Bronchial epithelial cell (primary cell): ENCODE measurements around the gene TMEM11. TPM values are rescaled to one million over a fixed set of nuclear protein-coding genes. Genes with fewer than 3 reads are reported as not detected.

Experiments used
- DNase-seq: peaks from one replicate; pipeline ENCODE4 v3.0.0-alpha.2; 2010; ENCODE audit warnings: low read depth
- FAIRE-seq: peaks from 2 replicates; lab custom pipeline; 2011; peaks lifted over from hg19 to GRCh38; lab: Jason Lieb, UNC
- H3K27me3 ChIP-seq: 2 replicates; pipeline ENCODE4 v1.5.1; 2011; ENCODE audit warnings: low read length; ENCODE audit not compliant: control insufficient read depth, insufficient read depth
- H3K36me3 ChIP-seq: 2 replicates; pipeline ENCODE4 v1.5.1; 2011; ENCODE audit warnings: low read length; ENCODE audit not compliant: control insufficient read depth, insufficient read depth
- H3K4me3 ChIP-seq: 2 replicates; pipeline ENCODE4 v1.5.1; 2011; ENCODE audit warnings: mild to moderate bottlenecking, low read depth, low read length, control low read depth
- total RNA-seq: library from RNA; depleted of rRNA; stranded (reverse); fragments of >200 nt; gene quantifications from 2 replicates; pipeline ENCODE4 v1.2.1, GENCODE V29; 2014
- TF ChIP-seq, protein P1 (sequence below): IDR thresholded peaks from 2 replicates; pipeline ENCODE4 v1.5.1; 2011; ENCODE audit warnings: mild to moderate bottlenecking, moderate library complexity, low read length, control low read depth, inconsistent platforms; ENCODE audit not compliant: insufficient read depth, severe bottlenecking

TMEM11 gene
- total RNA-seq, 1 donor from 2014 or later: 15.8 TPM

DNA sequence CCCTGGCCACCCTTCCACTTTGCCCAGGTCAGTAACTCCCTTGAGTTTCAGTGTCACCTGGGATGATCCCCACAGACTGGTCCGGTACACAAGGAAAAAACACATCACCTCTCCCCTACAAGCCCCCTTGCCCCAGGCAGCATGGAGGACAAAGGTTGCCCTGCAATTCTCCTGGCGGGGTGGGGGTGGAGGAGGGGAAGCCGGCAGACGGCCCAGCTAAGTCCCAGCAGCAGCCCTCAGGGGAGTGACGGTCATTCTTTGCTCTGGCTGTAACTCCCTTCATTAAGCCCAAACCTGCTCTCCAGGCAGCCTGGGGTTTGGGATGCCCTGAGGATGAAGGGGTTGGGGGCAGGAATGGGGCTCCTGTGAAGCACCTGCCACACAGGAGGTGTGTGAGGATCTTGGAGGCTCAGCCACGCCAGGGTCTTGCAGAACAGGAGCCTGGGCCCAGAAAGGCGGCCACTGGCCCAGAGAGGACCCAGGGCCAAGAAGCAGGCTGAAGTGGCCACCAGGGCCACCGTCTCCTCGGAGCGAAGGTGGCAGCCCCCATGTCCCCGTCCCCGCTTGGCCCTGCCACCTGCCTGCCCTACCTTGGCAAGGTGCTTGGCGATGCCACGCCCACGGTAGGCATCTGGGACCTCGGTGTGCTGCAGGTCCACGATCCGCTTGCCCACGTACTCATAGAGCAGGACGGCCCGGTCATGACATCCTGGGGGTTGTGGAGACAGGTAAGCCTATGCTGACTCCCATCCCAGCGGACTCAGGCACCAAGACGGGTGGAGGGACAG lies 29.7 kb upstream of the TMEM11 start:
- no peak for FAIRE-seq
- no peaks in the 10 kb centered on the region for H3K27me3 ChIP-seq
- DNase-seq: no peak
- H3K36me3 ChIP-seq: no peaks in the 10 kb centered on the region
- no peak overlapping the region for H3K4me3 ChIP-seq
- TF ChIP-seq, protein P1, sequence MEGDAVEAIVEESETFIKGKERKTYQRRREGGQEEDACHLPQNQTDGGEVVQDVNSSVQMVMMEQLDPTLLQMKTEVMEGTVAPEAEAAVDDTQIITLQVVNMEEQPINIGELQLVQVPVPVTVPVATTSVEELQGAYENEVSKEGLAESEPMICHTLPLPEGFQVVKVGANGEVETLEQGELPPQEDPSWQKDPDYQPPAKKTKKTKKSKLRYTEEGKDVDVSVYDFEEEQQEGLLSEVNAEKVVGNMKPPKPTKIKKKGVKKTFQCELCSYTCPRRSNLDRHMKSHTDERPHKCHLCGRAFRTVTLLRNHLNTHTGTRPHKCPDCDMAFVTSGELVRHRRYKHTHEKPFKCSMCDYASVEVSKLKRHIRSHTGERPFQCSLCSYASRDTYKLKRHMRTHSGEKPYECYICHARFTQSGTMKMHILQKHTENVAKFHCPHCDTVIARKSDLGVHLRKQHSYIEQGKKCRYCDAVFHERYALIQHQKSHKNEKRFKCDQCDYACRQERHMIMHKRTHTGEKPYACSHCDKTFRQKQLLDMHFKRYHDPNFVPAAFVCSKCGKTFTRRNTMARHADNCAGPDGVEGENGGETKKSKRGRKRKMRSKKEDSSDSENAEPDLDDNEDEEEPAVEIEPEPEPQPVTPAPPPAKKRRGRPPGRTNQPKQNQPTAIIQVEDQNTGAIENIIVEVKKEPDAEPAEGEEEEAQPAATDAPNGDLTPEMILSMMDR: no peak

GRCh38 chr17:21242780-21243515 lies 29.0 kb upstream of the TMEM11 start:
- DNase-seq: no peak
- TF ChIP-seq, protein P1: no peak
- H3K4me3 ChIP-seq: no peak overlapping the region
- no peaks in the 10 kb centered on the region for H3K27me3 ChIP-seq
- FAIRE-seq: no peak
- H3K36me3 ChIP-seq: no peaks in the 10 kb centered on the region

DNA sequence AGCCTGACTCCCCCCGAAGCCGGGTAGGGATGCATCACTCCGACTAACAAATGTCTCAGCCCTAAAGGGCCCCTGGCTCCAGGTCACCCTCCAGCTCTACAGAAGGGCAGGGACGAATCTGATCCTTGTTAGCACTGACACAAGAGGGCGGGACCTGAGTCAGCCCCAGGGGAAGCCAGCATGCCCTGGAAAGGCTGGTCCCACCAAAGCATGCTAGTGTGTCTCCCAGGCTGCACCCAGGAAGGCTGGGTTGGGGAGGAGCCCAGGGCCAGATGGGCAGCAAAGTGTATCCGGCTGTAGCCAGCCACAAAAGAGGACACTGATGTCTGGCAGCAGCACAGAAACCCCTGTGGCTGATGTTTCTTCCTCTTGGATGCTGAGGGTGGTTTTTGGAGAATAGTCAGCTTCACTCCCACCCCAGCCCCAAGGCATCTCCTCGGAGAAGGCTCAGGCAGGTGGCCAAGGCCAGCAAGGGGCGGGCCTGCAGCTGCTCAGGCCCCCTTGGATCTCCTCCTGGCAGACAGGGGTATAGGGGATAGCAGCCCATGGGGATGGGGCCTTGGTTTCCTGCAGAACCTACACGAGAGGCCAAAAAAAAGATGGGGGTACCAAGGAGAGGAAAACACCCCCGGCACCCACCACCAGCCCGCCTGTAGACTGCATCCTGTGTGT lies 28.2 kb upstream of the TMEM11 start:
- TF ChIP-seq, protein P1: no peak
- FAIRE-seq (no peak), DNase-seq (no peak)
- no peaks in the 10 kb centered on the region for H3K27me3 ChIP-seq
- H3K4me3 ChIP-seq: no peak overlapping the region
- no peaks in the 10 kb centered on the region for H3K36me3 ChIP-seq

GRCh38 chr17:21241564-21241963 lies 27.6 kb upstream of the TMEM11 start:
- H3K27me3 ChIP-seq: no peaks in the 10 kb centered on the region
- no peak overlapping the region for H3K4me3 ChIP-seq
- TF ChIP-seq, protein P1: no peak
- H3K36me3 ChIP-seq: no peaks in the 10 kb centered on the region
- FAIRE-seq (no peak), DNase-seq (no peak)

GRCh38 chr17:21240369-21241055 lies 26.6 kb upstream of the TMEM11 start:
- DNase-seq (no peak), FAIRE-seq (no peak)
- TF ChIP-seq, protein P1: no peak
- H3K4me3 ChIP-seq: no peak overlapping the region
- H3K36me3 ChIP-seq: no peaks in the 10 kb centered on the region
- H3K27me3 ChIP-seq: no peaks in the 10 kb centered on the region
